ENCODE results near the gene NSMCE1. TPM values are rescaled to one million over a fixed set of nuclear protein-coding genes. Genes with fewer than 3 reads are reported as not detected.
A peak's percentile ranks its signal among the peaks of the same experiment; 100 is the strongest.
"Not testable (repeated sequence)": the region's sequence is repeated elsewhere in the genome, so short reads cannot be mapped to it uniquely, and the experiment has no call there.

NSMCE1 gene
- total RNA-seq, 1 donor from 2014 or later = 35.8 TPM

GRCh38 chr16:27275394-27275793 lies 6.8 kb upstream of the NSMCE1 start:
- intact Hi-C loops (cut with DNase I) = no loop called here
- ATAC-seq (no peak), DNase-seq (ENCODE audit: missing footprints) (no peak)

GRCh38 chr16:27274424-27274874 lies 5.9 kb upstream of the NSMCE1 start:
- DNase-seq (ENCODE audit: missing footprints); ATAC-seq; intact Hi-C loops (cut with DNase I): not testable (repeated sequence)

GRCh38 chr16:27273670-27274423 lies 5.3 kb upstream of the NSMCE1 start:
- DNase-seq (ENCODE audit: missing footprints) (no peak), ATAC-seq (no peak)
- intact Hi-C loops (cut with DNase I) = no loop called here

- no peak for DNase-seq (ENCODE audit: missing footprints)
- ATAC-seq = no peak
- intact Hi-C loops (cut with DNase I) = no loop called here
Measured at GRCh38 chr16:27273330-27273669, 4.7 kb upstream of the NSMCE1 start.

GRCh38 chr16:27272697-27273096 lies 4.1 kb upstream of the NSMCE1 start:
- DNase-seq (ENCODE audit: missing footprints); ATAC-seq; intact Hi-C loops (cut with DNase I): not testable (repeated sequence)

- intact Hi-C loops (cut with DNase I) = no loop called here
- DNase-seq (ENCODE audit: missing footprints) (no peak), ATAC-seq (no peak)
Measured at GRCh38 chr16:27272076-27272475, 3.5 kb upstream of the NSMCE1 start.

GRCh38 chr16:27270349-27270748 lies 1.8 kb upstream of the NSMCE1 start:
- no peak for ATAC-seq
- no peak for DNase-seq (ENCODE audit: missing footprints)
- intact Hi-C loops (cut with DNase I) = no loop called here

GRCh38 chr16:27269300-27270150 lies 953 bp upstream of the NSMCE1 start:
- ATAC-seq (no peak), DNase-seq (ENCODE audit: missing footprints) (no peak)
- intact Hi-C loops (cut with DNase I) = loop anchor here (5.0 kb wide), 2 partner anchors 48 to 67 kb away; partner anchors contain the start of gene KDM8

GRCh38 chr16:27267037-27267677 lies 1.4 kb downstream of the NSMCE1 start:
- ATAC-seq = no peak

GRCh38 chr16:27265982-27266381 lies 2.6 kb downstream of the NSMCE1 start:
- DNase-seq (ENCODE audit: missing footprints) (no peak), ATAC-seq (no peak)
- intact Hi-C loops (cut with DNase I) = loop anchor here (5.0 kb wide), 2 partner anchors 51 to 64 kb away; partner anchors contain the start of gene KDM8

More at GRCh38 chr16:27267037-27267677, 1.4 kb downstream of the NSMCE1 start:
- no peak for DNase-seq (ENCODE audit: missing footprints)
- intact Hi-C loops (cut with DNase I) = loop anchor here (5.0 kb wide), 2 partner anchors 50 to 65 kb away; partner anchors contain the start of gene KDM8

GRCh38 chr16:27264151-27264550 lies 4.4 kb downstream of the NSMCE1 start:
- no peak for ATAC-seq
- intact Hi-C loops (cut with DNase I) = no loop called here

GRCh38 chr16:27262904-27263423 lies 5.6 kb downstream of the NSMCE1 start:
- intact Hi-C loops (cut with DNase I); DNase-seq (ENCODE audit: missing footprints); ATAC-seq: not testable (repeated sequence)

More at GRCh38 chr16:27264151-27264550, 4.4 kb downstream of the NSMCE1 start:
- no peak for DNase-seq (ENCODE audit: missing footprints)

- no peak for DNase-seq (ENCODE audit: missing footprints)
- no peak for ATAC-seq
- intact Hi-C loops (cut with DNase I) = no loop called here
Measured at GRCh38 chr16:27259710-27260109, 8.9 kb downstream of the NSMCE1 start.

GRCh38 chr16:27258241-27258734 lies 10.3 kb downstream of the NSMCE1 start:
- ATAC-seq (no peak), DNase-seq (ENCODE audit: missing footprints) (no peak)
- intact Hi-C loops (cut with DNase I) = no loop called here

- ATAC-seq = no peak
- DNase-seq (ENCODE audit: missing footprints) = no peak
- intact Hi-C loops (cut with DNase I) = no loop called here
Measured at GRCh38 chr16:27257271-27257670, 11.3 kb downstream of the NSMCE1 start.

GRCh38 chr16:27256861-27257260 lies 11.7 kb downstream of the NSMCE1 start:
- ATAC-seq = no peak
- intact Hi-C loops (cut with DNase I) = no loop called here

GRCh38 chr16:27254262-27254811 lies 14.2 kb downstream of the NSMCE1 start:
- DNase-seq (ENCODE audit: missing footprints) = no peak
- ATAC-seq = no peak
- intact Hi-C loops (cut with DNase I) = no loop called here

More at GRCh38 chr16:27256861-27257260, 11.7 kb downstream of the NSMCE1 start:
- no peak for DNase-seq (ENCODE audit: missing footprints)

GRCh38 chr16:27253526-27253930 lies 15.0 kb downstream of the NSMCE1 start:
- intact Hi-C loops (cut with DNase I) = no loop called here
- ATAC-seq (peak; percentile 23), DNase-seq (ENCODE audit: missing footprints) (no peak)

All from Right ventricle myocardium inferior (tissue), 1 donor.